Progenitor cell of endocrine pancreas (in vitro differentiated cells): ENCODE data around the gene IPPK. TPM values are rescaled to one million over a fixed set of nuclear protein-coding genes. Genes with fewer than 3 reads are reported as not detected.

Experiments used
- DNase-seq: peaks from one replicate; pipeline ENCODE4 v3.0.0; 2021; ENCODE audit warnings: low spot score; ENCODE audit not compliant: unreplicated experiment
- H3K27ac Mint-ChIP-seq: 2 replicates; pipeline ENCODE4 v1.8.0; 2021; ENCODE audit warnings: mild to moderate bottlenecking, moderate library complexity, mixed read lengths
- H3K27me3 Mint-ChIP-seq: 2 replicates; pipeline ENCODE4 v1.8.0; 2021; ENCODE audit warnings: mixed read lengths
- H3K36me3 Mint-ChIP-seq: 2 replicates; pipeline ENCODE4 v1.8.0; 2022; ENCODE audit warnings: mixed read lengths; ENCODE audit not compliant: insufficient read depth
- H3K4me1 Mint-ChIP-seq: 2 replicates; pipeline ENCODE4 v1.8.0; 2021; ENCODE audit warnings: low read depth, mixed read lengths
- H3K4me3 Mint-ChIP-seq: 2 replicates; pipeline ENCODE4 v1.8.0; 2021; ENCODE audit warnings: low read depth, mild to moderate bottlenecking, moderate library complexity, mixed read lengths
- H3K9me3 Mint-ChIP-seq: 2 replicates; pipeline ENCODE4 v1.8.0; 2021; ENCODE audit warnings: low read depth, mixed read lengths
- CTCF ChIP-seq: fragments of 200-600 bp; sonication (generic); IDR thresholded peaks from one replicate; pipeline ENCODE4 v1.5.0; 2021; ENCODE audit warnings: antibody characterized with exemption, mild to moderate bottlenecking; ENCODE audit not compliant: unreplicated experiment
- total RNA-seq: library from RNA; stranded (reverse); gene quantifications from 2 replicates; pipeline ENCODE4 v1.2.1, GENCODE V29; 2021

IPPK gene
- total RNA-seq, 1 donor from 2014 or later = 10.2 TPM

- no peaks in the 10 kb centered on the region for H3K4me1 Mint-ChIP-seq
- no peak for TF ChIP-seq CTCF
- DNase-seq = no peak
- no peaks in the 10 kb centered on the region for H3K9me3 Mint-ChIP-seq
- H3K36me3 Mint-ChIP-seq = peaks cover 34% of the 10 kb centered on the region
- no peak overlapping the region for H3K4me3 Mint-ChIP-seq
- H3K27me3 Mint-ChIP-seq = no peaks in the 10 kb centered on the region
- peak overlapping the region; percentile 16 for H3K27ac Mint-ChIP-seq
These were observed 21.4 kb downstream of the IPPK start for GRCh38 chr9:92648474-92648971.

- H3K4me1 Mint-ChIP-seq = no peaks in the 10 kb centered on the region
- H3K27me3 Mint-ChIP-seq = no peaks in the 10 kb centered on the region
- no peak for DNase-seq
- peaks cover 33% of the 10 kb centered on the region for H3K36me3 Mint-ChIP-seq
- TF ChIP-seq CTCF = no peak
- H3K27ac Mint-ChIP-seq = peak overlapping the region; percentile 16
- H3K9me3 Mint-ChIP-seq = no peaks in the 10 kb centered on the region
- H3K4me3 Mint-ChIP-seq = no peak overlapping the region
These were observed 22.1 kb downstream of the IPPK start for GRCh38 chr9:92647671-92648473.

GRCh38 chr9:92645041-92645440, 24.9 kb downstream of the IPPK start:
- no peak for DNase-seq
- no peak for TF ChIP-seq CTCF

DNA sequence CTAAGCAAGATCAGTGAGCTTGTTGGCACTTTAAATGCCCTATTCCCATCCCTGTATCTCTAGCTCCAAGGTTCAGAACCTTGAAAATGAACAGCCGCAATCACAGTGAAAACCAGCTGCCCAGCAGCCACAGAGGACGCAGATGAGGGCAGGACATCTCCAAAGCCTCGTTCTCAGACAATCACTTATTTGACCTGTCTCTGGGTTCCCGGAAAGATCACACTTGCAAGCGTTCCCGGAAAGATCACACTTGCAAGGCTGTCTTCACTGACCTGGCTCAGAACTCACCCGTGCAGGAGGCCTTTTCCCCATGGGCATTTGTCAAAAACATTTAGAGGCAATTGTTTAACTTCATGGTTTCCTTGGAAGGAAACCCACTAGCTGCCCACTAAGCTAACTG, 25.7 kb downstream of the IPPK start:
- no peak for DNase-seq
- TF ChIP-seq CTCF = no peak
- Mint-ChIP-seq H3K36me3 (peaks cover 36% of the 10 kb centered on the region), H3K27me3 (no peaks in the 10 kb centered on the region), H3K4me1 (no peaks in the 10 kb centered on the region), H3K9me3 (no peaks in the 10 kb centered on the region), H3K27ac (no peak overlapping the region), H3K4me3 (no peak overlapping the region)

More at GRCh38 chr9:92645041-92645440, 24.9 kb downstream of the IPPK start:
- Mint-ChIP-seq H3K9me3 (no peaks in the 10 kb centered on the region), H3K36me3 (peaks cover 36% of the 10 kb centered on the region), H3K27ac (no peak overlapping the region), H3K4me3 (no peak overlapping the region), H3K27me3 (no peaks in the 10 kb centered on the region), H3K4me1 (no peaks in the 10 kb centered on the region)

GRCh38 chr9:92642564-92642963, 27.4 kb downstream of the IPPK start:
- no peaks in the 10 kb centered on the region for H3K4me1 Mint-ChIP-seq
- H3K36me3 Mint-ChIP-seq = peaks cover 27% of the 10 kb centered on the region
- no peak overlapping the region for H3K4me3 Mint-ChIP-seq
- no peaks in the 10 kb centered on the region for H3K27me3 Mint-ChIP-seq
- no peak for TF ChIP-seq CTCF
- H3K9me3 Mint-ChIP-seq = no peaks in the 10 kb centered on the region
- no peak overlapping the region for H3K27ac Mint-ChIP-seq
- DNase-seq = no peak
